ENCODE data around the gene TBX1. TPM values are rescaled to one million over a fixed set of nuclear protein-coding genes. Genes with fewer than 3 reads are reported as not detected.

TBX1 gene
- total and polyA plus RNA-seq, 2 of the 13 experiments (the other 11 are each of a cell fraction or from before 2014, with no cell fraction given) = not detected

DNA sequence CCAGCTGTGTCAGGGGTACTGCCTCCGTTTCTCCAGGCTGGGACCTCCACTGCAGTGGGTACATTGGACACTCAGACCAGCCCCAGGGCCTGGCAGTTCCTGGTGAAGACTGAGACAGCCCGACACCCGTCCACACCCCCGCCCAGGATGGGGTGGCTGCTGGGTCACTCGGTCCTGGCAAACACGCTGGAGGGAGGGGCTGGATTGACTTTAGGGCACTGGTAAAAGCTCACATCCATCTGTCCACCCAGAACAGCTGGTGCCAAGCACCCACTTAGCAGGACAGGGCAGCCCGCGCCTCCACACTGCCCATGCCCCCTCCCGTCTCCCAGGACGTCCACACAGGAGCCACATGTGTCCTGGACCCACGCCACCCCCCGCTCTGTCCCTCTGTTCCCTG lies 10.7 kb upstream of the TBX1 start:
- no peak for FAIRE-seq
- WGBS (ENCODE audit: low lambda C conversion rate) = no CpG with 5 or more reads among the region's 12 CpGs

More for the DNA sequence above, 10.7 kb upstream of the TBX1 start:
- no TSS peak for BruUV-seq (replicated peaks)
- CTCF ChIA-PET (ENCODE audit: low intra/inter-chr PET ratio, low total read pairs) = no interaction called here
- Histone ChIP-seq H2AFZ (ENCODE audit: low read length) (no peak overlapping the region), H3K27me3 (ENCODE audit: control insufficient read depth in 1 of 2, insufficient read depth in 2 of 2, low read length in 2 of 2) (peaks cover 29 to 97% of the 10 kb centered on the region in 2 experiments), H3K27ac (ENCODE audit: extremely low read length, insufficient read depth, low read length) (no peak overlapping the region), H3K9ac (ENCODE audit: insufficient read depth, low read depth, low read length) (no peak overlapping the region), H3K4me3 (replicated peaks in 1 of 3; ENCODE audit: insufficient read depth in 1 of 3, low read depth in 2 of 3, low read length in 3 of 3) (no peak overlapping the region), H3K4me2 (ENCODE audit: low read depth, low read length) (no peak overlapping the region), H3K4me1 (ENCODE audit: insufficient read depth, low read length) (0 out of 2 replicates have a peak, but pooled peaks cover 6% of the 10 kb centered on the region), H3K79me2 (ENCODE audit: insufficient read depth, low read length) (no peaks in the 10 kb centered on the region), H4K20me1 (ENCODE audit: insufficient read depth, low read length) (no peaks in the 10 kb centered on the region; the same call in 1 of the 2 replicates), H3K9me3 (ENCODE audit: low read length) (no peaks in the 10 kb centered on the region), H3K36me3 (replicated peaks in 1 of 2; ENCODE audit: control insufficient read depth in 1 of 2, insufficient read depth in 2 of 2, low read length in 2 of 2) (no peaks in the 10 kb centered on the region)
- ATAC-seq (no peak), DNase-seq (ENCODE audit: low spot score) (no peak)
- TF ChIP-seq, protein P1, sequence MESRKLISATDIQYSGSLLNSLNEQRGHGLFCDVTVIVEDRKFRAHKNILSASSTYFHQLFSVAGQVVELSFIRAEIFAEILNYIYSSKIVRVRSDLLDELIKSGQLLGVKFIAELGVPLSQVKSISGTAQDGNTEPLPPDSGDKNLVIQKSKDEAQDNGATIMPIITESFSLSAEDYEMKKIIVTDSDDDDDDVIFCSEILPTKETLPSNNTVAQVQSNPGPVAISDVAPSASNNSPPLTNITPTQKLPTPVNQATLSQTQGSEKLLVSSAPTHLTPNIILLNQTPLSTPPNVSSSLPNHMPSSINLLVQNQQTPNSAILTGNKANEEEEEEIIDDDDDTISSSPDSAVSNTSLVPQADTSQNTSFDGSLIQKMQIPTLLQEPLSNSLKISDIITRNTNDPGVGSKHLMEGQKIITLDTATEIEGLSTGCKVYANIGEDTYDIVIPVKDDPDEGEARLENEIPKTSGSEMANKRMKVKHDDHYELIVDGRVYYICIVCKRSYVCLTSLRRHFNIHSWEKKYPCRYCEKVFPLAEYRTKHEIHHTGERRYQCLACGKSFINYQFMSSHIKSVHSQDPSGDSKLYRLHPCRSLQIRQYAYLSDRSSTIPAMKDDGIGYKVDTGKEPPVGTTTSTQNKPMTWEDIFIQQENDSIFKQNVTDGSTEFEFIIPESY (CRISPR knock-in tag; IDR thresholded peaks at IDR 0.05) = no peak
- TF ChIP-seq, protein P2, sequence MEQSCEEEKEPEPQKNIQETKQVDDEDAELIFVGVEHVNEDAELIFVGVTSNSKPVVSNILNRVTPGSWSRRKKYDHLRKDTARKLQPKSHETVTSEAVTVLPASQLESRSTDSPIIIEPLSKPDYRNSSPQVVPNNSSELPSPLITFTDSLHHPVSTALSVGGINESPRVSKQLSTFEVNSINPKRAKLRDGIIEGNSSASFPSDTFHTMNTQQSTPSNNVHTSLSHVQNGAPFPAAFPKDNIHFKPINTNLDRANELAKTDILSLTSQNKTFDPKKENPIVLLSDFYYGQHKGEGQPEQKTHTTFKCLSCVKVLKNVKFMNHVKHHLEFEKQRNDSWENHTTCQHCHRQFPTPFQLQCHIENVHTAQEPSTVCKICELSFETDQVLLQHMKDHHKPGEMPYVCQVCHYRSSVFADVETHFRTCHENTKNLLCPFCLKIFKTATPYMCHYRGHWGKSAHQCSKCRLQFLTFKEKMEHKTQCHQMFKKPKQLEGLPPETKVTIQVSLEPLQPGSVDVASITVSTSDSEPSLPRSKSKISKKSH (CRISPR knock-in tag; IDR thresholded peaks at IDR 0.05; ENCODE audit: borderline replicate concordance) = no peak
- TF ChIP-seq ZBTB42 (CRISPR knock-in tag; IDR thresholded peaks at IDR 0.05) (no peak), RFX3 (CRISPR knock-in tag; IDR thresholded peaks at IDR 0.05) (no peak), ZNF879 (CRISPR knock-in tag; IDR thresholded peaks at IDR 0.05) (no peak), MTF1 (CRISPR knock-in tag; IDR thresholded peaks at IDR 0.05) (no peak), JUND (CRISPR knock-in tag; IDR thresholded peaks at IDR 0.05) (no peak)
- intact Hi-C loops (cut with micrococcal nuclease; ENCODE audit: unreplicated experiment) (no loop called here), in situ Hi-C loops (cut with HindIII; ENCODE audit: extremely low pct_ligation_motif_present, low pct_unique_long_range_greater_than_20kb) (loop anchor here (10.0 kb wide), 1 partner anchor 165 kb away; no protein-coding TSS in a partner anchor)
- POLR2A ChIA-PET = no interaction called here
